B cell (primary cell): ENCODE measurements around the gene AGPAT3.

Source experiments
- EZH2 ChIP-seq: IDR thresholded peaks from 2 replicates; pipeline ENCODE4 v1.6.1; 2012; ENCODE audit warnings: borderline replicate concordance, low read depth, mild to moderate bottlenecking, moderate library complexity, low read length; ENCODE audit not compliant: insufficient read depth, poor library complexity, severe bottlenecking
- TF ChIP-seq, protein P1 (sequence below): fragments of 200-600 bp; IDR thresholded peaks from one replicate; pipeline ENCODE4 v1.8.0; 2022; ENCODE audit warnings: antibody characterized with exemption, mild to moderate bottlenecking

DNA sequence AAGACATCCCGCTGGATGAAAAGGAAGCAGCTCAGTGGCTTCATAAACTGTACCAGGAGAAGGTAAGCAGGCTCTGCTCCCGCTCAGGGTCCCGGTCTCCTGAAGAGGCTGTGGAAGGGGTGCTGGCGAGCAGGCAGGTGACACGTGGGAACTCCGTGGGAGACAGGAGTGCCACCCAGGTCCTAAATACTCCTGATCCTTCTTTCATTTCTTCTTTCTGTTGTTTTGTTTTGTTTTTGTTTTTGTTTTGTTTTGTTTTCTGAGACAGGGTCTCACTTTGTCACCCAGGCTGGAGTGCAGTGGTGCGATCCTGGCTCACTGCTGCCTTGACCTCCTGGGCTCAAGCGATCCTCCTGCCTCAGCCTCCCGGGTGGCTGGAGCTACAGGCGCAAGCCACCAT, 113.0 kb downstream of the AGPAT3 start:
- TF ChIP-seq, protein P1, sequence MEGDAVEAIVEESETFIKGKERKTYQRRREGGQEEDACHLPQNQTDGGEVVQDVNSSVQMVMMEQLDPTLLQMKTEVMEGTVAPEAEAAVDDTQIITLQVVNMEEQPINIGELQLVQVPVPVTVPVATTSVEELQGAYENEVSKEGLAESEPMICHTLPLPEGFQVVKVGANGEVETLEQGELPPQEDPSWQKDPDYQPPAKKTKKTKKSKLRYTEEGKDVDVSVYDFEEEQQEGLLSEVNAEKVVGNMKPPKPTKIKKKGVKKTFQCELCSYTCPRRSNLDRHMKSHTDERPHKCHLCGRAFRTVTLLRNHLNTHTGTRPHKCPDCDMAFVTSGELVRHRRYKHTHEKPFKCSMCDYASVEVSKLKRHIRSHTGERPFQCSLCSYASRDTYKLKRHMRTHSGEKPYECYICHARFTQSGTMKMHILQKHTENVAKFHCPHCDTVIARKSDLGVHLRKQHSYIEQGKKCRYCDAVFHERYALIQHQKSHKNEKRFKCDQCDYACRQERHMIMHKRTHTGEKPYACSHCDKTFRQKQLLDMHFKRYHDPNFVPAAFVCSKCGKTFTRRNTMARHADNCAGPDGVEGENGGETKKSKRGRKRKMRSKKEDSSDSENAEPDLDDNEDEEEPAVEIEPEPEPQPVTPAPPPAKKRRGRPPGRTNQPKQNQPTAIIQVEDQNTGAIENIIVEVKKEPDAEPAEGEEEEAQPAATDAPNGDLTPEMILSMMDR: no peak
- no peak for TF ChIP-seq EZH2
